Liver (tissue), 9 donors: ENCODE measurements around the gene GTF2H3. TPM values are rescaled to one million over a fixed set of nuclear protein-coding genes. Genes with fewer than 3 reads are reported as not detected.

ENCODE experiments used
- DNase-seq: peaks from one replicate; pipeline ENCODE4 v3.0.0-alpha.2; 2017; ENCODE audit warnings: low spot score
- H3K27ac ChIP-seq, 2 donors: one replicate each; pipeline ENCODE4 v1.7.0; 2013; ENCODE audit warnings: inconsistent platforms in 2 of 2, low read length in 2 of 2, control low read depth in 1 of 2, low read depth in 1 of 2, mild to moderate bottlenecking in 1 of 2
- H3K27me3 ChIP-seq, 4 donors: one replicate each; pipeline versions ENCODE4 v1.6.1 to v1.7.0; 2013; ENCODE audit warnings: low read length in 3 of 4, inconsistent platforms in 1 of 4, mild to moderate bottlenecking in 1 of 4, moderate library complexity in 1 of 4; ENCODE audit not compliant: control insufficient read depth in 4 of 4, insufficient read depth in 4 of 4
- H3K36me3 ChIP-seq, 4 donors: one replicate each; pipeline versions ENCODE4 v1.6.1 to v1.7.0; 2013; ENCODE audit warnings: low read length in 3 of 4, mild to moderate bottlenecking in 3 of 4, low read depth in 1 of 4, moderate library complexity in 1 of 4; ENCODE audit not compliant: control insufficient read depth in 4 of 4, insufficient read depth in 3 of 4
- H3K4me1 ChIP-seq, 4 donors: one replicate each; pipeline versions ENCODE4 v1.6.1 to v1.7.0; 2013; ENCODE audit warnings: low read length in 3 of 4, mild to moderate bottlenecking in 3 of 4, moderate library complexity in 1 of 4; ENCODE audit not compliant: control insufficient read depth in 4 of 4, insufficient read depth in 4 of 4
- H3K4me3 ChIP-seq, 3 donors: one replicate each; pipeline versions ENCODE4 v1.6.1 to v1.7.0; 2013; ENCODE audit warnings: low read length in 3 of 3, control low read depth in 1 of 3, low read depth in 1 of 3, mild to moderate bottlenecking in 1 of 3
- H3K9ac ChIP-seq, 2 donors: one replicate each; pipeline ENCODE4 v1.7.0; 2013; ENCODE audit warnings: low read length in 2 of 2, mild to moderate bottlenecking in 2 of 2, moderate library complexity in 2 of 2, control low read depth in 1 of 2, low read depth in 1 of 2
- H3K9me3 ChIP-seq, 4 donors: one replicate each; pipeline versions ENCODE4 v1.6.1 to v1.7.0; 2013; ENCODE audit warnings: low read length in 3 of 4; ENCODE audit not compliant: control insufficient read depth in 4 of 4
- CTCF ChIP-seq: fragments of 150-350 bp; IDR thresholded peaks from 2 replicates; pipeline ENCODE4 v1.5.1; 2017; ENCODE audit warnings: improper control_type of control experiment, low read depth, low read length; ENCODE audit not compliant: missing input control
- EGR1 ChIP-seq, 2 donors: IDR thresholded peaks; 2 replicates each; pipeline ENCODE4 v1.6.1; 2016 to 2018; ENCODE audit warnings: antibody characterized with exemption in 2 of 2, low read depth in 2 of 2
- FOXA1 ChIP-seq: IDR thresholded peaks from 2 replicates; pipeline ENCODE4 v1.6.1; 2016; ENCODE audit warnings: antibody characterized with exemption
- FOXA2 ChIP-seq: IDR thresholded peaks from 2 replicates; pipeline ENCODE4 v1.6.1; 2016; ENCODE audit warnings: antibody characterized with exemption
- GABPA ChIP-seq, 2 donors: IDR thresholded peaks in 1 of 2; conservative IDR thresholded peaks in 1 of 2; 2 replicates each; pipeline ENCODE4 v1.6.1; 2016; ENCODE audit warnings: antibody characterized with exemption in 2 of 2, mild to moderate bottlenecking in 1 of 2, moderate library complexity in 1 of 2
- HNF4A ChIP-seq, 2 donors: conservative IDR thresholded peaks; 2 replicates each; pipeline ENCODE4 v1.6.1; 2016; ENCODE audit warnings: antibody characterized with exemption in 2 of 2, mild to moderate bottlenecking in 2 of 2
- HNF4G ChIP-seq: IDR thresholded peaks from 2 replicates; pipeline ENCODE4 v1.6.1; 2016; ENCODE audit warnings: antibody characterized with exemption
- JUND ChIP-seq, 2 donors: IDR thresholded peaks; 2 replicates each; pipeline ENCODE4 v1.6.1; 2016; ENCODE audit warnings: antibody characterized with exemption in 2 of 2
- MAX ChIP-seq: IDR thresholded peaks from 2 replicates; pipeline ENCODE4 v1.6.1; 2016; ENCODE audit warnings: antibody characterized with exemption
- NR2F2 ChIP-seq: IDR thresholded peaks from 2 replicates; pipeline ENCODE4 v1.6.1; 2016; ENCODE audit warnings: antibody characterized with exemption
- RAD21 ChIP-seq, 2 donors: IDR thresholded peaks; 2 replicates each; pipeline ENCODE4 v1.6.1; 2016; ENCODE audit warnings: antibody characterized with exemption in 2 of 2, mild to moderate bottlenecking in 2 of 2
- RXRA ChIP-seq, 2 donors: IDR thresholded peaks; 2 replicates each; pipeline ENCODE4 v1.6.1; 2017 to 2018; ENCODE audit warnings: antibody characterized with exemption in 2 of 2, mild to moderate bottlenecking in 1 of 2
- SP1 ChIP-seq: IDR thresholded peaks from 2 replicates; pipeline ENCODE4 v1.6.1; 2018; ENCODE audit warnings: antibody characterized with exemption, mild to moderate bottlenecking
- TAF1 ChIP-seq: conservative IDR thresholded peaks from 2 replicates; pipeline ENCODE4 v1.6.1; 2016; ENCODE audit warnings: antibody characterized with exemption, mild to moderate bottlenecking
- YY1 ChIP-seq: IDR thresholded peaks from 2 replicates; pipeline ENCODE4 v1.6.1; 2016; ENCODE audit warnings: antibody characterized with exemption, mild to moderate bottlenecking
- WGBS: extraction: QIAGEN DNeasy Blood & Tissue Kit; methylation state at CpG from one replicate; pipeline ENCODE4 v1.1.7; 2013; 5-methylcytosine and 5-hydroxymethylcytosine counted together
- polyA plus RNA-seq, 2 donors: library from polyadenylated mRNA; stranded (reverse) in 1 of 2; unstranded in 1 of 2; fragments of 200-250 nt in 1 of 2; fragments of >200 nt in 1 of 2; fragmentation: Nextera tagmentation in 1 of 2; extraction: Ambion mirVana in 1 of 2; gene quantifications; one replicate each; pipeline versions ENCODE4 v1.2.1 to v1.2.3, GENCODE V29; 2013 to 2015
- total RNA-seq, 2 donors: library from RNA; depleted of rRNA; stranded (reverse); fragments of >200 nt; gene quantifications; one replicate each; pipeline ENCODE4 v1.2.3, GENCODE V29; 2014
- TF ChIP-seq, protein P1 (sequence below): IDR thresholded peaks from 2 replicates; pipeline ENCODE4 v1.6.1; 2016; ENCODE audit warnings: antibody characterized with exemption
- TF ChIP-seq, protein P2 (sequence below): IDR thresholded peaks from 2 replicates; pipeline ENCODE4 v1.6.1; 2016; ENCODE audit warnings: antibody characterized with exemption
- TF ChIP-seq, protein P3 (sequence below): IDR thresholded peaks from 2 replicates; pipeline ENCODE4 v1.6.1; 2016; ENCODE audit warnings: antibody characterized with exemption, mild to moderate bottlenecking
- donor health status: healthy.
- donor health status: healthy.
- donor health status: healthy.
- donor health status: healthy.
- donor health status: healthy.

The GTF2H3 gene
- total and polyA plus RNA-seq, 4 donors, result 5.8 to 18.3 (median 13.2) TPM

DNA sequence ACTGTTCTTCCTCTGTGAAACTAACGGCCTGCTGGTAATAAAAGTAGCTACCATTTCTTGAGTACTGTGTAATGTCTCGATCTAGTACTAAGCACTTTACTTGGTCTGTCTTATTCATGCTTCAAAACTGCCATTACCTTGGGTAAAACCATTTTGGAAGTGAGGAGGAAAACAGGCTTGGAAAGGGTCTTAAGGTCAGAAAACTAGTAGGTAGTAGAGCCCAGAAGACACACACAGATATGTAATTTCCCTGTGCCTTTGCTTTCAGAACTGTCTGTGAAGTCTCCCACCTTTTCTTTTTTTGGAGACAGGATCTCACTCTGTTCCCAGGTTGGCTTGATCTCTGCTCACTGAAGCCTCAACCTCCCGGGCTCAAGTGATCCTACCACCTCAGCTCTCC is 35.1 kb upstream of the GTF2H3 start:
- Histone ChIP-seq H3K27ac (no peak overlapping the region), H3K4me1 (peaks cover 3 to 26% (median 19%) of the 10 kb centered on the region in 4 donors), H3K36me3 (peaks cover 4 to 37% (median 30%) of the 10 kb centered on the region in 4 donors), H3K4me3 (no peak overlapping the region), H3K9ac (no peak overlapping the region), H3K27me3 (no peaks in the 10 kb centered on the region), H3K9me3 (no peaks in the 10 kb centered on the region)
- no peak for TF ChIP-seq NR2F2
- no peak for TF ChIP-seq YY1
- no peak for TF ChIP-seq TAF1
- TF ChIP-seq JUND (IDR thresholded peaks at IDR 0.05), result no peak
- no peak for TF ChIP-seq HNF4A (conservative IDR thresholded peaks at IDR 0.05)
- TF ChIP-seq RXRA (IDR thresholded peaks at IDR 0.05), result no peak
- TF ChIP-seq SP1, result no peak
- TF ChIP-seq CTCF, result no peak
- TF ChIP-seq, protein P1, sequence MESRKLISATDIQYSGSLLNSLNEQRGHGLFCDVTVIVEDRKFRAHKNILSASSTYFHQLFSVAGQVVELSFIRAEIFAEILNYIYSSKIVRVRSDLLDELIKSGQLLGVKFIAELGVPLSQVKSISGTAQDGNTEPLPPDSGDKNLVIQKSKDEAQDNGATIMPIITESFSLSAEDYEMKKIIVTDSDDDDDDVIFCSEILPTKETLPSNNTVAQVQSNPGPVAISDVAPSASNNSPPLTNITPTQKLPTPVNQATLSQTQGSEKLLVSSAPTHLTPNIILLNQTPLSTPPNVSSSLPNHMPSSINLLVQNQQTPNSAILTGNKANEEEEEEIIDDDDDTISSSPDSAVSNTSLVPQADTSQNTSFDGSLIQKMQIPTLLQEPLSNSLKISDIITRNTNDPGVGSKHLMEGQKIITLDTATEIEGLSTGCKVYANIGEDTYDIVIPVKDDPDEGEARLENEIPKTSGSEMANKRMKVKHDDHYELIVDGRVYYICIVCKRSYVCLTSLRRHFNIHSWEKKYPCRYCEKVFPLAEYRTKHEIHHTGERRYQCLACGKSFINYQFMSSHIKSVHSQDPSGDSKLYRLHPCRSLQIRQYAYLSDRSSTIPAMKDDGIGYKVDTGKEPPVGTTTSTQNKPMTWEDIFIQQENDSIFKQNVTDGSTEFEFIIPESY, result no peak
- TF ChIP-seq, protein P2, sequence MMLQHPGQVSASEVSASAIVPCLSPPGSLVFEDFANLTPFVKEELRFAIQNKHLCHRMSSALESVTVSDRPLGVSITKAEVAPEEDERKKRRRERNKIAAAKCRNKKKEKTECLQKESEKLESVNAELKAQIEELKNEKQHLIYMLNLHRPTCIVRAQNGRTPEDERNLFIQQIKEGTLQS, result no peak
- no peak for TF ChIP-seq FOXA1
- TF ChIP-seq GABPA (IDR thresholded peaks at IDR 0.05 in 1 of 2, conservative IDR thresholded peaks at IDR 0.05 in 1 of 2), result no peak
- TF ChIP-seq MAX, result no peak
- no peak for TF ChIP-seq EGR1 (IDR thresholded peaks at IDR 0.05; ENCODE audit: low read depth in 2 of 2)
- TF ChIP-seq, protein P3, sequence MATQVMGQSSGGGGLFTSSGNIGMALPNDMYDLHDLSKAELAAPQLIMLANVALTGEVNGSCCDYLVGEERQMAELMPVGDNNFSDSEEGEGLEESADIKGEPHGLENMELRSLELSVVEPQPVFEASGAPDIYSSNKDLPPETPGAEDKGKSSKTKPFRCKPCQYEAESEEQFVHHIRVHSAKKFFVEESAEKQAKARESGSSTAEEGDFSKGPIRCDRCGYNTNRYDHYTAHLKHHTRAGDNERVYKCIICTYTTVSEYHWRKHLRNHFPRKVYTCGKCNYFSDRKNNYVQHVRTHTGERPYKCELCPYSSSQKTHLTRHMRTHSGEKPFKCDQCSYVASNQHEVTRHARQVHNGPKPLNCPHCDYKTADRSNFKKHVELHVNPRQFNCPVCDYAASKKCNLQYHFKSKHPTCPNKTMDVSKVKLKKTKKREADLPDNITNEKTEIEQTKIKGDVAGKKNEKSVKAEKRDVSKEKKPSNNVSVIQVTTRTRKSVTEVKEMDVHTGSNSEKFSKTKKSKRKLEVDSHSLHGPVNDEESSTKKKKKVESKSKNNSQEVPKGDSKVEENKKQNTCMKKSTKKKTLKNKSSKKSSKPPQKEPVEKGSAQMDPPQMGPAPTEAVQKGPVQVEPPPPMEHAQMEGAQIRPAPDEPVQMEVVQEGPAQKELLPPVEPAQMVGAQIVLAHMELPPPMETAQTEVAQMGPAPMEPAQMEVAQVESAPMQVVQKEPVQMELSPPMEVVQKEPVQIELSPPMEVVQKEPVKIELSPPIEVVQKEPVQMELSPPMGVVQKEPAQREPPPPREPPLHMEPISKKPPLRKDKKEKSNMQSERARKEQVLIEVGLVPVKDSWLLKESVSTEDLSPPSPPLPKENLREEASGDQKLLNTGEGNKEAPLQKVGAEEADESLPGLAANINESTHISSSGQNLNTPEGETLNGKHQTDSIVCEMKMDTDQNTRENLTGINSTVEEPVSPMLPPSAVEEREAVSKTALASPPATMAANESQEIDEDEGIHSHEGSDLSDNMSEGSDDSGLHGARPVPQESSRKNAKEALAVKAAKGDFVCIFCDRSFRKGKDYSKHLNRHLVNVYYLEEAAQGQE, result no peak
- TF ChIP-seq RAD21 (IDR thresholded peaks at IDR 0.05), result no peak
- no peak for TF ChIP-seq FOXA2
- no peak for TF ChIP-seq HNF4G
- 87% methylated on average over 3 of the region's 3 CpGs for WGBS
- no peak for DNase-seq
